Duodenal mucosa (tissue), 2 donors: ENCODE measurements around the gene ROS1.

Experiments
- H3K27ac ChIP-seq: one replicate; pipeline ENCODE4 v1.7.0; 2013; ENCODE audit warnings: low read depth, low read length
- H3K27me3 ChIP-seq, 2 donors: one replicate each; pipeline ENCODE4 v1.7.0; 2013; ENCODE audit warnings: low read length in 2 of 2, control low read depth in 1 of 2; ENCODE audit not compliant: insufficient read depth in 2 of 2, control insufficient read depth in 1 of 2
- H3K36me3 ChIP-seq, 2 donors: one replicate each; pipeline ENCODE4 v1.7.0; 2013; ENCODE audit warnings: low read length in 2 of 2, control low read depth in 1 of 2; ENCODE audit not compliant: insufficient read depth in 2 of 2, control insufficient read depth in 1 of 2
- H3K4me1 ChIP-seq, 2 donors: one replicate each; pipeline ENCODE4 v1.7.0; 2013; ENCODE audit warnings: low read length in 2 of 2, control low read depth in 1 of 2; ENCODE audit not compliant: insufficient read depth in 2 of 2, control insufficient read depth in 1 of 2
- H3K4me3 ChIP-seq, 2 donors: one replicate each; pipeline ENCODE4 v1.7.0; 2013; ENCODE audit warnings: low read length in 2 of 2, low read depth in 1 of 2
- H3K9ac ChIP-seq, 2 donors: one replicate each; pipeline ENCODE4 v1.7.0; 2013; ENCODE audit warnings: low read length in 2 of 2, low read depth in 1 of 2
- H3K9me3 ChIP-seq, 2 donors: one replicate each; pipeline ENCODE4 v1.7.0; 2013; ENCODE audit warnings: low read length in 2 of 2, control low read depth in 1 of 2; ENCODE audit not compliant: control insufficient read depth in 1 of 2

The ROS1 gene

GRCh38 chr6:117303323-117303722 is 122.4 kb downstream of the ROS1 start:
- no peak overlapping the region for H3K9ac ChIP-seq
- no peaks in the 10 kb centered on the region for H3K27me3 ChIP-seq
- no peaks in the 10 kb centered on the region for H3K9me3 ChIP-seq
- H3K36me3 ChIP-seq: no peaks in the 10 kb centered on the region
- H3K4me1 ChIP-seq: no peaks in the 10 kb centered on the region
- no peak overlapping the region for H3K4me3 ChIP-seq
- no peak overlapping the region for H3K27ac ChIP-seq

- H3K36me3 ChIP-seq: no peaks in the 10 kb centered on the region
- H3K9ac ChIP-seq: no peak overlapping the region
- H3K9me3 ChIP-seq: no peaks in the 10 kb centered on the region
- no peaks in the 10 kb centered on the region for H3K27me3 ChIP-seq
- H3K4me1 ChIP-seq: no peaks in the 10 kb centered on the region
- no peak overlapping the region for H3K27ac ChIP-seq
- H3K4me3 ChIP-seq: no peak overlapping the region
Observed at GRCh38 chr6:117298941-117299340, 126.8 kb downstream of the ROS1 start.

- Histone ChIP-seq H3K36me3 (no peaks in the 10 kb centered on the region), H3K9me3 (no peaks in the 10 kb centered on the region), H3K4me1 (no peaks in the 10 kb centered on the region), H3K27ac (no peak overlapping the region), H3K27me3 (no peaks in the 10 kb centered on the region), H3K4me3 (no peak overlapping the region), H3K9ac (no peak overlapping the region)
Observed at GRCh38 chr6:117290173-117290846, 135.4 kb downstream of the ROS1 start.

GRCh38 chr6:117288083-117288715 is 137.5 kb downstream of the ROS1 start:
- Histone ChIP-seq H3K4me1 (no peaks in the 10 kb centered on the region), H3K9ac (no peak overlapping the region), H3K27me3 (no peaks in the 10 kb centered on the region), H3K27ac (no peak overlapping the region), H3K4me3 (no peak overlapping the region), H3K9me3 (no peaks in the 10 kb centered on the region), H3K36me3 (no peaks in the 10 kb centered on the region)

- Histone ChIP-seq H3K4me3 (no peak overlapping the region), H3K9ac (no peak overlapping the region), H3K27ac (no peak overlapping the region), H3K4me1 (no peaks in the 10 kb centered on the region), H3K27me3 (peaks cover 2 to 4% of the 10 kb centered on the region in 2 donors), H3K9me3 (no peaks in the 10 kb centered on the region), H3K36me3 (no peaks in the 10 kb centered on the region)
Observed at GRCh38 chr6:117280922-117281321, 144.8 kb downstream of the ROS1 start.

GRCh38 chr6:117276778-117277316 is 148.9 kb downstream of the ROS1 start:
- Histone ChIP-seq H3K4me3 (no peak overlapping the region), H3K4me1 (no peaks in the 10 kb centered on the region), H3K9me3 (no peaks in the 10 kb centered on the region), H3K36me3 (no peaks in the 10 kb centered on the region), H3K27ac (no peak overlapping the region), H3K27me3 (peaks cover 22 to 28% of the 10 kb centered on the region in 2 donors), H3K9ac (no peak overlapping the region)

GRCh38 chr6:117275711-117276110 is 150.0 kb downstream of the ROS1 start:
- Histone ChIP-seq H3K4me3 (no peak overlapping the region), H3K27ac (no peak overlapping the region), H3K27me3 (peaks cover 32 to 34% of the 10 kb centered on the region in 2 donors), H3K9ac (no peak overlapping the region), H3K9me3 (no peaks in the 10 kb centered on the region), H3K36me3 (no peaks in the 10 kb centered on the region), H3K4me1 (no peaks in the 10 kb centered on the region)

- no peak overlapping the region for H3K27ac ChIP-seq
- no peak overlapping the region for H3K9ac ChIP-seq
- no peak overlapping the region for H3K4me3 ChIP-seq
- no peaks in the 10 kb centered on the region for H3K36me3 ChIP-seq
- H3K9me3 ChIP-seq: no peaks in the 10 kb centered on the region
- H3K4me1 ChIP-seq: no peaks in the 10 kb centered on the region
- peaks cover 33 to 37% of the 10 kb centered on the region in 2 donors for H3K27me3 ChIP-seq
Observed at GRCh38 chr6:117275205-117275604, 150.5 kb downstream of the ROS1 start.

GRCh38 chr6:117272891-117273290 is 152.9 kb downstream of the ROS1 start:
- Histone ChIP-seq H3K36me3 (no peaks in the 10 kb centered on the region), H3K27ac (no peak overlapping the region), H3K4me1 (no peaks in the 10 kb centered on the region), H3K4me3 (no peak overlapping the region), H3K27me3 (peaks cover 53 to 61% of the 10 kb centered on the region in 2 donors), H3K9ac (no peak overlapping the region), H3K9me3 (no peaks in the 10 kb centered on the region)

- Histone ChIP-seq H3K27ac (no peak overlapping the region), H3K9ac (no peak overlapping the region), H3K36me3 (no peaks in the 10 kb centered on the region), H3K4me1 (no peaks in the 10 kb centered on the region), H3K27me3 (peaks cover 59 to 65% of the 10 kb centered on the region in 2 donors), H3K9me3 (no peaks in the 10 kb centered on the region), H3K4me3 (no peak overlapping the region)
Observed at GRCh38 chr6:117272032-117272866, 153.5 kb downstream of the ROS1 start.
